ENCODE results near the gene SIVA1. TPM values are rescaled to one million over a fixed set of nuclear protein-coding genes. Genes with fewer than 3 reads are reported as not detected.

The SIVA1 gene
- total RNA-seq, 1 donor from 2014 or later: 90.1 TPM

DNA sequence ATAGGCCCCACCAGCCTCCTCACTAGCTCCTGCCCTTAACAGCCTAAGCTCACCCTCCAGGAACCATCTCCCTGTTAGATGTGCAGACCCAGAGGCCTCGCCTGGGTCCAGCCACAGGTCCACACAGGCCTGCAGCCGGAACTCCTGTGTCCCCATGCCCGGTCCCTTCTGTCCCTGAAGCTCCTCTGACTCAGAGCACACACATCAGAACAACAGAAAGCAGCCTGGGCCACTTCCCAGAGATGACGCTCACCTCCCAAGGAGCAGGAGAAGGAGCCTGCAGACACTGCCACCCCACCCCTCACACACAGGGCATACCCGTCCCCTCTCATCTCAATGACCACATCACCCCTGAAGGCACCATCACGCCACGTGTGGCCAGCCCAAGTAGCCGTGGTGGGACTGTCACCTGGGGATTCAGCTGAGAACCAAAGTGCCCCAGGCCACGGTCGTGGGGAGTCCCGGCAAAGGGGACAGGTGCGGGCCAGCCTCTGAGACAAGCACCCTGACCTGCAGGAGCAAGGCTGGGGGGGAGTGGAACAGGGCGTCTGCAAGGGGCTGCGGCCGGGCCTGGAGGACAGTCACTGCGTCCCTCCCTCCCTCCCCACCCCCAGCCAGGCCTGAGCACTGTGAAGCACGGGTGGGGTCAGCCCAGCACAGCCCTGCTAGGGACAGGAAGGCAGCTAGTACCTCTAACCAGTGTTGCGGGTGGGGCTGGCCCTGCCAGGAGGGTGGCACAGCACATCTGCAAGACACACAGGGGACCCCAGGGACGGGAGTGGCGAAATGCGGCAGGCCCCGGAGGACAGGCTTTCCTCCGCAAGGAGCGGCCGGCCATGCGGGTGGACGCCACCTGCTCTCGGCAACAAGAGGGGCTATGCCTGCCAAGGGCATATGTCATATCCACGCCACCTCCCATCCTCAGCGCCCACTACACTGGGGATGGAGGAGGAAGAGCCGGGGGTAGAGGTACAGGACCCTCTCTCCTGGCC lies 37.1 kb downstream of the SIVA1 start:
- Mint-ChIP-seq H3K36me3 (no peaks in the 10 kb centered on the region), H3K27me3 (no peaks in the 10 kb centered on the region), H3K4me3 (no peak overlapping the region), H3K9me3 (no peaks in the 10 kb centered on the region), H3K4me1 (ENCODE audit: unreplicated experiment) (peaks cover 14% of the 10 kb centered on the region), H3K27ac (no peak overlapping the region)
- DNase-seq (ENCODE audit: extremely low spot score, unreplicated experiment): no peak
- TF ChIP-seq, protein P1, sequence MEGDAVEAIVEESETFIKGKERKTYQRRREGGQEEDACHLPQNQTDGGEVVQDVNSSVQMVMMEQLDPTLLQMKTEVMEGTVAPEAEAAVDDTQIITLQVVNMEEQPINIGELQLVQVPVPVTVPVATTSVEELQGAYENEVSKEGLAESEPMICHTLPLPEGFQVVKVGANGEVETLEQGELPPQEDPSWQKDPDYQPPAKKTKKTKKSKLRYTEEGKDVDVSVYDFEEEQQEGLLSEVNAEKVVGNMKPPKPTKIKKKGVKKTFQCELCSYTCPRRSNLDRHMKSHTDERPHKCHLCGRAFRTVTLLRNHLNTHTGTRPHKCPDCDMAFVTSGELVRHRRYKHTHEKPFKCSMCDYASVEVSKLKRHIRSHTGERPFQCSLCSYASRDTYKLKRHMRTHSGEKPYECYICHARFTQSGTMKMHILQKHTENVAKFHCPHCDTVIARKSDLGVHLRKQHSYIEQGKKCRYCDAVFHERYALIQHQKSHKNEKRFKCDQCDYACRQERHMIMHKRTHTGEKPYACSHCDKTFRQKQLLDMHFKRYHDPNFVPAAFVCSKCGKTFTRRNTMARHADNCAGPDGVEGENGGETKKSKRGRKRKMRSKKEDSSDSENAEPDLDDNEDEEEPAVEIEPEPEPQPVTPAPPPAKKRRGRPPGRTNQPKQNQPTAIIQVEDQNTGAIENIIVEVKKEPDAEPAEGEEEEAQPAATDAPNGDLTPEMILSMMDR (conservative IDR thresholded peaks at IDR 0.05): no peak

DNA sequence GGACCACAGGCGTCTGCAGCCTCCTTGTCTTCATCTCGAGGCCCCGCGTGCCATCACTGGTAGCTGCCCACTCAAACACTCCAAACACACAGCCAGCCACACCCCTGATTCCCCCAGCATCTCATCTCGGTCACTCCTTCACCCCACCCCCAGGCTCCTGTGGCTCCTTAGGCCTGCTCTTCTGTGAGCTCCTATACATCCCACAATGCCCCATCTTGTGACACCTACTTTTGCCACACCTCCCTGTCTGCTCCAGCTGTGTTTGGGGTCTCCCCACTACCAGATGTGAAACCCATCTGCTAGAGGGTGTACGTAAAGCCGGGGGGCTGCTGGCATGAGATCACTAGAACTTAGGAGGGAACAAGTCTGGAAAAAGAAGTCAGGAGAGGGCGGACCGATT lies 38.5 kb downstream of the SIVA1 start:
- no peak for DNase-seq (ENCODE audit: extremely low spot score, unreplicated experiment)
- Mint-ChIP-seq H3K4me3 (peak overlapping the region; percentile 55), H3K36me3 (no peaks in the 10 kb centered on the region), H3K27ac (no peak overlapping the region), H3K9me3 (no peaks in the 10 kb centered on the region), H3K4me1 (ENCODE audit: unreplicated experiment) (peaks cover 18% of the 10 kb centered on the region), H3K27me3 (peaks cover 2% of the 10 kb centered on the region)
- TF ChIP-seq, protein P1 (conservative IDR thresholded peaks at IDR 0.05): no peak

DNA sequence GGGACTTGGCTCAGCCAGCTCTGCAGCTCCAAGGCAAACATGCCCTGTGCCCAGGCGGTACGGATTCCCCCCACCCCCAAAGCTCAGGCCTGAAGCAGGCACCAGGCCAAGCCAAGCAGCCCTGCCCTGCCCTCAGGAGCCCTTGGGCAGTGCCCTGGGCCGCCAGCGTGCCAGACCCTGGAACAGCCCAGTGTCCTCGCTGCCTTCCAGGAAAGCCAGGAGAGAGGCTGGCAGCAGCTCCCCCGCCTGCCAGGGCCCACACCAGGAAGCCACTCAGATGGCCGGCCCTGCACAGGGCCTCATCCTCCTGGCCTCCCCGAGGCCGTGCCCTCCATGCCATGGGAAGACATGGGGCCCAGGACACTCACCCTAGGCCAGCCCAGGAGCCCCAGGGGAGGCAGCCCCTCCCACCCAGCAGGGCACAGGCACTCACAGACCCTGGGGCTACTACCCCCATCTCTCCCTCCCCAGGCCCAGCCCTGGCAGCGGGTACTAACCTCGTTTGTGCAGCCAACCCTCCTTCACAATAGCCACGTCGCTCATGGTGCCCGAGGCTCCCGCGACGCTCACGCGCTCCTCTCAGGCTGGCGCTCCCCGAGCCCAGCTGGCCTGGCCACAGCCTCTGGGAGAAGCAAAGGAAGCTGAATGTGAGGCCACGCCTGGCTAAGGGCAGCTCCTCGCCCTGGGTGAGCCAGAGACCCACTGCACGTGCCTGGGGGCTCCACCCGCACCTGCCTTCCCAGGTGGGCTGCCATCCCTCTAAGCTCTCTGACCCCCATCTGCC lies 39.3 kb downstream of the SIVA1 start:
- H3K27ac Mint-ChIP-seq: no peak overlapping the region
- no peaks in the 10 kb centered on the region for H3K9me3 Mint-ChIP-seq
- peaks cover 3% of the 10 kb centered on the region for H3K27me3 Mint-ChIP-seq
- peaks cover 23% of the 10 kb centered on the region for H3K4me1 Mint-ChIP-seq (ENCODE audit: unreplicated experiment)
- TF ChIP-seq, protein P1 (conservative IDR thresholded peaks at IDR 0.05): no peak
- DNase-seq (ENCODE audit: extremely low spot score, unreplicated experiment): no peak
- H3K4me3 Mint-ChIP-seq: no peak overlapping the region
- no peaks in the 10 kb centered on the region for H3K36me3 Mint-ChIP-seq

DNA sequence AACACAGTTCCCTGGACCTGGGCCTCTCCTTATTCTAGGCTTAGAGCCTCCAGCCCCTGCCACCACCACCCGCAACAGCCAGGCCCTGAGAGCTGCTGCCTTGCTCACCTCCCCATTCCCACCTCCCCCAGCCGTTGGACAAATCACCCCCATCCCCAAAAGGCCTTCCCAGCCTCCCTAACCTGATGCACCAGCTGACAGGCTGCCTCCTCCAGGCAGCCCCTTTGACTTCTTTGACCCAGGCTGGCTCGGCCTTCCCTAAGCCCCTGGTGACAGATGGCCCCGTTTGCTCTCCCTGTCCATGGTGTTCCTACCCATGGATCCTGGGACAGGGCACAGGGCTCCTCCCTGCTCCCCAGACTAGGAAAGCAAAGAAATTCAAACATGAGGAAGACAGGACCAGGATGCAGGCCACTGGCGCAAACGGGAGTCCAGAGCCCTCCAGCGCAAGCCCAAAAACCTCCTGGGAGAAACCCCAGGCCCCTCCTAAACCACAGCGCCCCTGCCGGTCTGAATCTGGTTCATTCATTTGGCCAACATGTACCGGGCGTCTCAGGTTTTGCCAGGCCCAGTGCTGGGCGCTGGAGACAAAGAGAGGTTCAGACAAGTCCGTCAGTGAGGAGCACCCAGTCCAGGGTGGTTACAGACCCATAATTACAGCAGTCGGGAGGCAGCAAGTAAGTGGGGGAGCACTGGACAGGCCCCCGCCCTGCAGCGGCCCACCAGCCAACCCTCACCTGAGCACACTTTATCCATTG lies 40.2 kb downstream of the SIVA1 start:
- TF ChIP-seq, protein P1 (conservative IDR thresholded peaks at IDR 0.05): peak; percentile 33
- H3K27ac Mint-ChIP-seq: peak overlapping the region; percentile 84
- no peaks in the 10 kb centered on the region for H3K9me3 Mint-ChIP-seq
- H3K4me3 Mint-ChIP-seq: peak overlapping the region; percentile 94
- H3K4me1 Mint-ChIP-seq (ENCODE audit: unreplicated experiment): peaks cover 23% of the 10 kb centered on the region
- no peak for DNase-seq (ENCODE audit: extremely low spot score, unreplicated experiment)
- peaks cover 4% of the 10 kb centered on the region for H3K27me3 Mint-ChIP-seq
- H3K36me3 Mint-ChIP-seq: no peaks in the 10 kb centered on the region

DNA sequence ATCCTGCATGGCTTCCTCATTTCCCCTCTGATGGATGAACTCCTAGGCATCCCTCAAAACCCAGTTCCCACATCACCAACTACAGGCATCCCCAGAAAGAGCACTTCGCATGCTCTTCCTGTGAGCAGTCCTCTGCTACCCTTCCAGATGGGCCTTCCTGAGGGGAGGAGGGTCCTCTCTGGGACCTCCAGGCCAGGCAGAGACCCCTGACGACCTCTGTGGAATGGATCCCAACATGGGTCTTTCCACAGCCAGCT lies 40.7 kb downstream of the SIVA1 start:
- H3K4me3 Mint-ChIP-seq: peak overlapping the region; percentile 94
- H3K4me1 Mint-ChIP-seq (ENCODE audit: unreplicated experiment): peaks cover 23% of the 10 kb centered on the region
- peaks cover 9% of the 10 kb centered on the region for H3K27me3 Mint-ChIP-seq
- no peaks in the 10 kb centered on the region for H3K9me3 Mint-ChIP-seq
- no peaks in the 10 kb centered on the region for H3K36me3 Mint-ChIP-seq
- TF ChIP-seq, protein P1 (conservative IDR thresholded peaks at IDR 0.05): no peak
- H3K27ac Mint-ChIP-seq: peak overlapping the region; percentile 84
- no peak for DNase-seq (ENCODE audit: extremely low spot score, unreplicated experiment)
